Nephron (organoid): Measurements from ENCODE around the gene TRABD.

Experiments used
- H3K27ac Mint-ChIP-seq, 3 experiments: 2 replicates each; pipeline ENCODE4 v1.8.0; 2020; ENCODE audit warnings: mixed read lengths in 3 of 3, mild to moderate bottlenecking in 2 of 3, moderate library complexity in 1 of 3
- H3K27me3 Mint-ChIP-seq: 2 replicates; pipeline ENCODE4 v1.8.0; 2021; ENCODE audit warnings: low read depth, mild to moderate bottlenecking, moderate library complexity, mixed read lengths
- H3K36me3 Mint-ChIP-seq: 2 replicates; pipeline ENCODE4 v1.8.0; 2020; ENCODE audit warnings: low read depth, mixed read lengths
- H3K4me1 Mint-ChIP-seq: 2 replicates; pipeline ENCODE4 v1.8.0; 2020; ENCODE audit warnings: mixed read lengths
- H3K4me3 Mint-ChIP-seq, 3 experiments: 2 replicates each; pipeline ENCODE4 v1.8.0; 2020; ENCODE audit warnings: mild to moderate bottlenecking in 3 of 3, mixed read lengths in 3 of 3, moderate library complexity in 2 of 3
- H3K9me3 Mint-ChIP-seq: 2 replicates; pipeline ENCODE4 v1.8.0; 2020; ENCODE audit warnings: mixed read lengths
- CTCF ChIP-seq, 3 experiments: fragments of 200-600 bp; sonication (generic); IDR thresholded peaks; one replicate each; pipeline ENCODE4 v1.5.0; 2021; ENCODE audit warnings: antibody characterized with exemption in 3 of 3; ENCODE audit not compliant: unreplicated experiment in 3 of 3

TRABD gene

GRCh38 chr22:50220603-50221409 is 35.1 kb downstream of the TRABD start:
- H3K36me3 Mint-ChIP-seq, result peaks cover 21% of the 10 kb centered on the region

GRCh38 chr22:50221410-50222300 is 35.9 kb downstream of the TRABD start:
- Mint-ChIP-seq H3K27me3 (no peaks in the 10 kb centered on the region), H3K4me1 (no peaks in the 10 kb centered on the region), H3K36me3 (peaks cover 22% of the 10 kb centered on the region), H3K4me3 (no peak overlapping the region), H3K27ac (no peak overlapping the region), H3K9me3 (no peaks in the 10 kb centered on the region)
- TF ChIP-seq CTCF (IDR thresholded peaks at IDR 0.05; ENCODE audit: unreplicated experiment in 3 of 3), result no peak

More at GRCh38 chr22:50220603-50221409, 35.1 kb downstream of the TRABD start:
- Mint-ChIP-seq H3K4me1 (no peaks in the 10 kb centered on the region), H3K4me3 (no peak overlapping the region), H3K9me3 (no peaks in the 10 kb centered on the region), H3K27me3 (no peaks in the 10 kb centered on the region), H3K27ac (no peak overlapping the region)
- no peak for TF ChIP-seq CTCF (IDR thresholded peaks at IDR 0.05; ENCODE audit: unreplicated experiment in 3 of 3)

GRCh38 chr22:50222508-50222907 is 36.8 kb downstream of the TRABD start:
- Mint-ChIP-seq H3K27ac (no peak overlapping the region), H3K4me3 (no peak overlapping the region), H3K4me1 (no peaks in the 10 kb centered on the region), H3K9me3 (no peaks in the 10 kb centered on the region), H3K36me3 (peaks cover 26% of the 10 kb centered on the region), H3K27me3 (no peaks in the 10 kb centered on the region)
- TF ChIP-seq CTCF (IDR thresholded peaks at IDR 0.05; ENCODE audit: unreplicated experiment in 3 of 3), result no peak

- H3K27ac Mint-ChIP-seq, result no peak overlapping the region
- peaks cover 29% of the 10 kb centered on the region for H3K36me3 Mint-ChIP-seq
- no peak overlapping the region for H3K4me3 Mint-ChIP-seq
- no peaks in the 10 kb centered on the region for H3K9me3 Mint-ChIP-seq
- no peaks in the 10 kb centered on the region for H3K27me3 Mint-ChIP-seq
- no peaks in the 10 kb centered on the region for H3K4me1 Mint-ChIP-seq
- no peak for TF ChIP-seq CTCF (IDR thresholded peaks at IDR 0.05; ENCODE audit: unreplicated experiment in 3 of 3)
Measured at GRCh38 chr22:50224071-50224470, 38.4 kb downstream of the TRABD start.

- Mint-ChIP-seq H3K4me1 (no peaks in the 10 kb centered on the region), H3K36me3 (peaks cover 37% of the 10 kb centered on the region), H3K27ac (no peak overlapping the region), H3K4me3 (no peak overlapping the region), H3K27me3 (no peaks in the 10 kb centered on the region), H3K9me3 (no peaks in the 10 kb centered on the region)
- TF ChIP-seq CTCF (IDR thresholded peaks at IDR 0.05; ENCODE audit: unreplicated experiment in 3 of 3), result no peak
Measured at GRCh38 chr22:50225200-50225969, 39.7 kb downstream of the TRABD start.
